ENCODE measurements around the gene CDK5RAP3. TPM values are rescaled to one million over a fixed set of nuclear protein-coding genes. Genes with fewer than 3 reads are reported as not detected.

CDK5RAP3 gene
- total RNA-seq, 1 donor from 2014 or later: 148 TPM

DNA sequence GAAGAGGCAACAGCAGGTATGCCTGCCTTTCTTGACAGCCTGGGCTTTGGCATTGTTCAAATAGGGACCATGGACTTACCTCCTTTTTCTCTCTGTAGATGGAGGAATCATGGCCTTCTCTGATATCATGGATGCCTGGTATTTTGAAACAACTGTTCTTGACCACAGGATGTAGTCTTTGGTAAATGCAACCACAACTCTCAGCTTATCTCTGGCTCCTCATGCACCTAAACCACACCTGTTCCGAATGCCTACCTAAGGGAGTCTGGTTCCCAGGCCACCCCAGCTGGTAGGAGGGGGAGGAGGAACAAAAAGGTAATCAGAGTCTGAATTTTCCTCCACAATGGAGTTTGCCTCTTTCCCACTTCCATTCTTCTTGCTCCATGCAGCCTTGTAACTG is 18.8 kb downstream of the CDK5RAP3 start:
- no peak overlapping the region for H3K27ac Mint-ChIP-seq (ENCODE audit: unreplicated experiment)
- peaks cover 12% of the 10 kb centered on the region for H3K4me1 Mint-ChIP-seq (ENCODE audit: unreplicated experiment)
- no peaks in the 10 kb centered on the region for H3K9me3 Mint-ChIP-seq (ENCODE audit: unreplicated experiment)
- H3K27me3 Mint-ChIP-seq (ENCODE audit: unreplicated experiment): peaks cover 3% of the 10 kb centered on the region
- no peak overlapping the region for H3K4me3 Mint-ChIP-seq (ENCODE audit: unreplicated experiment)
- TF ChIP-seq, protein P1, sequence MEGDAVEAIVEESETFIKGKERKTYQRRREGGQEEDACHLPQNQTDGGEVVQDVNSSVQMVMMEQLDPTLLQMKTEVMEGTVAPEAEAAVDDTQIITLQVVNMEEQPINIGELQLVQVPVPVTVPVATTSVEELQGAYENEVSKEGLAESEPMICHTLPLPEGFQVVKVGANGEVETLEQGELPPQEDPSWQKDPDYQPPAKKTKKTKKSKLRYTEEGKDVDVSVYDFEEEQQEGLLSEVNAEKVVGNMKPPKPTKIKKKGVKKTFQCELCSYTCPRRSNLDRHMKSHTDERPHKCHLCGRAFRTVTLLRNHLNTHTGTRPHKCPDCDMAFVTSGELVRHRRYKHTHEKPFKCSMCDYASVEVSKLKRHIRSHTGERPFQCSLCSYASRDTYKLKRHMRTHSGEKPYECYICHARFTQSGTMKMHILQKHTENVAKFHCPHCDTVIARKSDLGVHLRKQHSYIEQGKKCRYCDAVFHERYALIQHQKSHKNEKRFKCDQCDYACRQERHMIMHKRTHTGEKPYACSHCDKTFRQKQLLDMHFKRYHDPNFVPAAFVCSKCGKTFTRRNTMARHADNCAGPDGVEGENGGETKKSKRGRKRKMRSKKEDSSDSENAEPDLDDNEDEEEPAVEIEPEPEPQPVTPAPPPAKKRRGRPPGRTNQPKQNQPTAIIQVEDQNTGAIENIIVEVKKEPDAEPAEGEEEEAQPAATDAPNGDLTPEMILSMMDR (IDR thresholded peaks at IDR 0.05): no peak
- DNase-seq (ENCODE audit: extremely low spot score, unreplicated experiment): no peak
- H3K36me3 Mint-ChIP-seq (ENCODE audit: unreplicated experiment): peaks cover 4% of the 10 kb centered on the region

DNA sequence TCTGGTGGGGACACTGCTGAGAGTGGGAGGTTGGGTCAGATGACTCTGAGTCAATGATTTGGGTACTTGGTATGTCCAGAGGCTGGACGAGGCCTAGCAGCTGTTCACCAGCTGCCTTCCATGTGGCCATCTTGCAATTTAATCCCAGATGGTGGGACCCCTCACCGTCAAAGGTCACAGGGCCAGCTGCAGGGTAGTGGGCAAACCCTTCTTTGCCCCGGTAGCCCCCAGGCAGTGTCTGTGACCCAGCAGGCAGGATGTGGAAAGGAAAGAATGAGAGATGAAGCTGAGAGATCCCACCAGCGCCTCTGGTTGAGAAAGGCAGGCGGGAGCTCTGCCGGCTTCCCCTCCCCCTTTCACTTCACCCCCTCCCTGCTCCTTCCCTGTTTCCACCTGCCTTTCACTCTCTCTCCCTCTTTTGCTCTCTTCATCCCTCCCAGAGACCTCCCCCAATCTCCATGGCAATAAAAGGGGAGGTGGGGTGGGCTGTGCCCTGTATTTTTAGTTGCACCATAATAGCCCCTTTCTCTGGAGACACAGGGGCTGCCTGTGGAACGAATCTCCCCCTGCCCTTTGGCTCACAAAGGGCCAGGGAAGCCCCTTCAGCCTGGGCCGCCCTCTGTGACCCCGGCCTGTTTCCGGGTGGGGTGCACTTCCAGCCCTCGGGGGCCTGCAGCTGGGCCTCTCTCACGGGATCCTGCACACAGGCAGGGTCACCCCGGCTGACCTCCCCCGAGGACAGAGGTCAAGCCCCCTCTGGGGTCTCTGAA is 20.2 kb downstream of the CDK5RAP3 start:
- peaks cover 12% of the 10 kb centered on the region for H3K4me1 Mint-ChIP-seq (ENCODE audit: unreplicated experiment)
- no peaks in the 10 kb centered on the region for H3K9me3 Mint-ChIP-seq (ENCODE audit: unreplicated experiment)
- no peaks in the 10 kb centered on the region for H3K36me3 Mint-ChIP-seq (ENCODE audit: unreplicated experiment)

DNA sequence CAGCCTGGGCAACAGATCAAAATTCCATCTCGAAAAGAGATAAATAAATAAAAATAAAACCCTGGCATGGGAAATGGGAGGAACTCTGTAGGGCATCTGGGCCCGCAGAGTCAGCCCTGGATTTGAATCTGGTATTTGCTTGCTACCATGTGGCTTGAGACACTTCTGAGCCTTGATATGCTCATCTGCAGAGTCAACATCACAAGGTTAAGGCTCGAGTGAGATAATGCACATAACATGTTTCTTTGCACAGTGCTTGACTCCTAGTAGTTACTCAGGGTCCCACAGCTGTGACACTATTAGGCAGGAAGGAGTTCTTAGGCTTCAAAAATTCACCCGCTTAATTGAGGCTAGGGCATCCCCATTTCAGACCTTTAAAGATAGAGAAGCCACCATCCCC is 21.3 kb downstream of the CDK5RAP3 start:
- Mint-ChIP-seq H3K4me1 (ENCODE audit: unreplicated experiment) (peaks cover 7% of the 10 kb centered on the region), H3K27me3 (ENCODE audit: unreplicated experiment) (peaks cover 6% of the 10 kb centered on the region), H3K36me3 (ENCODE audit: unreplicated experiment) (no peaks in the 10 kb centered on the region), H3K9me3 (ENCODE audit: unreplicated experiment) (no peaks in the 10 kb centered on the region), H3K4me3 (ENCODE audit: unreplicated experiment) (no peak overlapping the region), H3K27ac (ENCODE audit: unreplicated experiment) (no peak overlapping the region)
- no peak for DNase-seq (ENCODE audit: extremely low spot score, unreplicated experiment)
- TF ChIP-seq, protein P1 (IDR thresholded peaks at IDR 0.05): no peak

More for the DNA sequence above, 20.2 kb downstream of the CDK5RAP3 start:
- TF ChIP-seq, protein P1 (IDR thresholded peaks at IDR 0.05): no peak
- H3K4me3 Mint-ChIP-seq (ENCODE audit: unreplicated experiment): no peak overlapping the region
- no peak for DNase-seq (ENCODE audit: extremely low spot score, unreplicated experiment)
- peaks cover 6% of the 10 kb centered on the region for H3K27me3 Mint-ChIP-seq (ENCODE audit: unreplicated experiment)
- no peak overlapping the region for H3K27ac Mint-ChIP-seq (ENCODE audit: unreplicated experiment)

GRCh38 chr17:47993031-47993564 is 22.2 kb downstream of the CDK5RAP3 start:
- DNase-seq (ENCODE audit: extremely low spot score, unreplicated experiment): no peak
- TF ChIP-seq, protein P1 (IDR thresholded peaks at IDR 0.05): no peak
- Mint-ChIP-seq H3K4me1 (ENCODE audit: unreplicated experiment) (no peaks in the 10 kb centered on the region), H3K36me3 (ENCODE audit: unreplicated experiment) (no peaks in the 10 kb centered on the region), H3K4me3 (ENCODE audit: unreplicated experiment) (no peak overlapping the region), H3K9me3 (ENCODE audit: unreplicated experiment) (no peaks in the 10 kb centered on the region), H3K27me3 (ENCODE audit: unreplicated experiment) (peaks cover 6% of the 10 kb centered on the region), H3K27ac (ENCODE audit: unreplicated experiment) (no peak overlapping the region)

DNA sequence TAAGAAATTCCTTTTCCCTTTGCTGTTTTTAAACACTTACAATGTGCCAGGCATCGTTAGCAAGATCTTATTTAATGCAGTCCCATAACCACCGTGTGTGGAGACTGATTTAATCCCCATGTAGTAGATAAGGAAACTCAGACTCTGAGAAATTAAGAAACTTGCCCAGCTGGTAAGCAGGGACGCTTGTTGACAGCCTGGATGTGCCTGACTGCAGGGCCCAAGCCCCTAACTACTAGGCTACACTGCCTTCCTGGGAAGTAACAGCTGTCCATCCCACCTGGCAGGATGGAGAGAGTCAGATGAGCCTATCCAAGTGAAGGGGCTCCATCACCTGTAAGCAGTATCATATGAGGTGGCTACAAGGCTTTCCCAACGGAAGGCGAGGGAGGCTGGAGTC is 23.1 kb downstream of the CDK5RAP3 start:
- DNase-seq (ENCODE audit: extremely low spot score, unreplicated experiment): no peak
- peaks cover 6% of the 10 kb centered on the region for H3K27me3 Mint-ChIP-seq (ENCODE audit: unreplicated experiment)
- no peaks in the 10 kb centered on the region for H3K9me3 Mint-ChIP-seq (ENCODE audit: unreplicated experiment)
- H3K4me3 Mint-ChIP-seq (ENCODE audit: unreplicated experiment): no peak overlapping the region
- H3K27ac Mint-ChIP-seq (ENCODE audit: unreplicated experiment): no peak overlapping the region
- no peaks in the 10 kb centered on the region for H3K36me3 Mint-ChIP-seq (ENCODE audit: unreplicated experiment)
- TF ChIP-seq, protein P1 (IDR thresholded peaks at IDR 0.05): no peak
- no peaks in the 10 kb centered on the region for H3K4me1 Mint-ChIP-seq (ENCODE audit: unreplicated experiment)
